PFSK-1 (cell line): ENCODE data around the gene SOCS6.

Experiments used
- POLR2AphosphoS5 ChIP-seq: IDR thresholded peaks from 2 replicates; pipeline ENCODE4 v1.6.1; 2012; ENCODE audit warnings: low read depth, mild to moderate bottlenecking, control low read depth, low read length, moderate library complexity
- REST ChIP-seq, 2 experiments: IDR thresholded peaks; 2 replicates each; pipeline versions ENCODE4 v1.6.1 to v1.8.0; 2011 to 2012; ENCODE audit warnings: low read depth in 2 of 2, low read length in 2 of 2, control low read depth in 1 of 2, inconsistent platforms in 1 of 2, mild to moderate bottlenecking in 1 of 2, moderate library complexity in 1 of 2; ENCODE audit not compliant: insufficient read depth in 1 of 2
- SIN3A ChIP-seq: IDR thresholded peaks from 2 replicates; pipeline ENCODE4 v1.6.1; 2012; ENCODE audit warnings: mild to moderate bottlenecking, low read length, moderate library complexity, borderline replicate concordance; ENCODE audit not compliant: insufficient read depth

- TF ChIP-seq POLR2AphosphoS5: no peak
- TF ChIP-seq SIN3A: no peak
- no peak for TF ChIP-seq REST (IDR thresholded peaks at IDR 0.05; ENCODE audit: insufficient read depth in 1 of 2, low read depth in 2 of 2, low read length in 2 of 2)
These were observed 45.5 kb upstream of the SOCS6 start for GRCh38 chr18:70243131-70243929.
